IPS-NIHi7 (cell line): Measurements from ENCODE around the gene NUDCD3.
A peak's percentile ranks its signal among the peaks of the same experiment; 100 is the strongest.

Experiments used
- DNase-seq: peaks from one replicate; pipeline ENCODE4 v3.0.0; 2012; ENCODE audit warnings: mixed read lengths; ENCODE audit errors: extremely low spot score

NUDCD3 gene

DNA sequence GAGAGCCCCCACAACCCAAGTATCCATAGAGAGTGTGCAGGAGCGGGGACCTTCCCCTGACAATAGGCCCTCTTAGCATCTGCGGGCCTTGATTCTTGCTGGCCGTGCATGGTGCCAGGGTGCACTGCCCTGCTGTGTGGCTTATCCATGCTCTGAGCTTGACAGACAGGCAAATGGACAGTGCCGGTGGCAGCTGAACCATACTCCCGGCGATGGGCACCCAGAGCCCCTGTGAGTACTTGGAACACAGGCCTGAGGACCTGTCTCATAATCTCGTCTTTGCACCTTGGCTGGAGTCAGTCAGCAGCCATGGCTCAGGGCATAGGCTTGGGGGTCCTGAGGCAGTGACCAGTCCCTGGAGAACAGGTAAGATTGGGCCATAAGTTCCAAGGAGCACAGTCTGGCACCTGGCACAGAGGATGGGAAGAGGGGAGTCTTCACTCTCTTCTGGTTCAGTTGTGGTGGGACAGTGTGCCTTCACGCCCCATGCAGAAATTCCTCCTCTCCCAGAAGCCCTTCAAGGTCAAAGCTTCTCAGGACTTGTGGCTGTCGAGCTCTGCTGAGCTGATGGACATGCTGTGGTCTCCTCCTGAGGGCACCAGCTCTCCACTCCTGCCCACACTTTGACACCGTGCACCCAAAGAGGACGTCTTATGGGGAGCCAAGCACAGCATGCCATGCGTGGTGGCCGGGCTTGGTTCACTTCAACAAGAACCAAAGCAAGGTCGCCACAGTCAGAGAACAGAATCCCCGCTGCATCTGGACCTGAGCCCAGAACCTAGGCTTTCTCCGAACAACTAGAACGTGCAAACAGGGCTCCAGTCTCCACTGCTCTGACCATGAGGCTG is 105.6 kb downstream of the NUDCD3 start:
- DNase-seq, result no peak

DNA sequence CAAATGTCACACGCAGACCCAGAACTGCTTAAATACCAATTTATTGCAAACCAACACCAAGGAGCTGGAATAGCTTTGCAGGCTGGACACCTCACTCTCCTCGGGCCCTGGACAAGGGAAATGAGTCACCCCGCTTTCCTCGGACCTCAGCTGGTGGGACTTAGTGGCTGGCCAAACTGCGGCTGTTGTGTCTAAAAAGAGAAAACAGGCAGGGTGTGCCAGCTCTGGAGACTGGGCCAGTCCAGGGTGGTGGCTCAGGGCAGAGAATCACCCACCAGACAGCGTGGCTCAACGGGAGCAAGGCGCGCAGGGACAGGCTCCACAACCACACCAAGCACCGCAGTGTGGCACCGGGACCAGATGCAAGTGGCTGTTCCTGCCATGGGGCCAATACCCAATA is 106.9 kb downstream of the NUDCD3 start:
- no peak for DNase-seq

DNA sequence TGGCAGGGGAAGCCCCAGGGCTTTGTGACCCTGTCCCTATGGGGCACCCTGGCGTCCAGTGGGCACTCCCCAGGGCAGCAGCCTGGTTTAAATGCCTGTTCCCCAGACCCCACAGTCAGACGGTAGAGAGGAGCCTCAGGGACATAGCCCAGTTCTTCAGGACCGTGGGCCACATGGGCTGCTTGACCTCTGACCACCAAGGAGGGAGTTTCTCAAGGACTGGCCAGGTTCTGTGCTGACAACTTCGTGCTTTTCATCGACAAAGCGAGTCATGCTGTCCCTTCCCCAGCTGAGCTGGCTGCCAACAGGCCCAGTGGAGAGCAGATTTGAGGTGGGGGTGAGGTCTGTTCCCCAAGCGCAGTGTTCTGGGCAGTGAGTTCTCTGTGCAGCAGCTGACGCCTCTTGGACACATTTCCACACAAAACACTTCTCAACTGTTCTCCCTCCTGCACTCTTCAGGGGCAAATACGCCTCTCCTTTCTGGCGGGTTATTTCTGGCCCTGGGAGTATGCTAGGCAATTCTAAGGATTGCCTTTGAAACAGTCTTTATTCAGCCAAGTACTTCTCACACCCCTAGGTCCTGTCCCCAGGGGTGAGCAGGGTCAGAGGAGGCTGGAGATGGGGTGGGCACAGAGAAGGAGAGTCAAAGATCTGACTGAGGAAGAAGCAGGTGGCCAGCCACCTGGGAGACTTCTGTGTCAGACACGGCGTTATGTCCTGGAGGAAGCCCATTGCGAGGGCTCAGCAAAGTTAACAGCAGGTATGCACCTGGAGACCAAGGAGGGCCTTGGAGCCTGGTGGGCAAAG is 107.8 kb downstream of the NUDCD3 start:
- DNase-seq, result no peak

DNA sequence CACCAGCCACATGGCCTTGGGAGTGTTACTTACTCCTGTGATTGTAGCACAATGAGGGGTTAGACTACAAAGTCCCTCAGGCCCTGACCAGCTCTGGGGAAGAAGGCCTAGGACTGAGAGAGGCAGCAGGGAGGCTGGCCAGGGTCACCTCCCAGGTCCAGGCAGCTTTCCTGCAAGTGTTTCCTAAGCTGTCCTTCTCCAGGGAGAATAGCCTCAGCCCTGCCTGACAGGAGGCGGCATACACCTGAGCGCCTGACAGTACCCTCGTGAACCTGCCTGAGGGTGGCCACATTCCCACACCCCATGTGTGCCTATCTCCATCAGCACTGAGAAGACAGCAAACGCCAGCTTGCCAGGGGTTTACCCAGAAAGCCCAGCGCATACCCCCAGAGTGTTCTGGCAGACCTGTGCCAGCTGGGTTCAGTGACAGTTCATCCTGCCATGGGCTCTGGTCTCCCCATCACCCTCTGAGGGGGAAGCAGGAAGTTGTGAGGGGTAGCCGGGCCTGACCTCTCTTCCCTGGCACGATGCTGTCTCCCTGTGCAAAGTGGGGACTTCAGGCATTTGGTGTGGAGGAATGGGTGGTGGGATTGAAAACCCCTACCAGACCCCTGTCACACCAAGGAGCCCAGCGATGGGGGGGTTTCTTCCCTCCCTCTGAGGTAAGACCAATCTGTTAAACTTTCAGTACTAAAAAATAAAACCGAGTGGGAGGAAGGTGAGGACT is 108.8 kb downstream of the NUDCD3 start:
- no peak for DNase-seq

DNA sequence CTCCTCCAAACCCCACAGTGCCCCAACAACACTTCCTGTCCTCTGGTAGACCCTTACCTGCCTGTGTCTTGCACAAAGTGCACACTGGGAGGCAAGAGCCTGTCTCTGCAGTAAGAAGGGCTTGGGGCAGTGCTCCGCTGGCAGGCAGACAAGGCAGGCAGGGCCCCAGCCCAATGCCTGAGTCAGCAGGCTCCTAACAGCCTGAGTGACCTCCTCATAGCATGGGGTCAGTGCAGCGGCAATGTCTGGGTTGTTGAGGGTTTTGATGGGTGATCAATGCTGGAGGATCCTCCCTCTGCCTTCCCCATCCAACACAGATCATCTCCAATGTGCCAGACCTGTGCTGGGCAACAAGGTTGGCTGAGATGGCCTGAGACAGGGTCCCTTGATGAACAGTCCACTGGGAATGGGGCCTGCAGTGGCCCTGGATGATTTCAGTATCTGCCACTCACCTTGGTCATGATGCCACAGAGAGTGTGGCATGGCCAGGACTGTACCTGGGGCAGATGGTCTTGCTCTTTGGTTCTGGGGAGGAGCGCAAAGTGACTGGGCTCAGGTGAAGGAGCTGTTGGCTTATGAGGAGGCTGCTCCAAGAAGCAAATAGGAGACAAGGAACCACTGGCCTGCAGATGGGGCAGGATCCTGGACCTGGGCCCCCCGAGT is 109.5 kb downstream of the NUDCD3 start:
- DNase-seq, result no peak

DNA sequence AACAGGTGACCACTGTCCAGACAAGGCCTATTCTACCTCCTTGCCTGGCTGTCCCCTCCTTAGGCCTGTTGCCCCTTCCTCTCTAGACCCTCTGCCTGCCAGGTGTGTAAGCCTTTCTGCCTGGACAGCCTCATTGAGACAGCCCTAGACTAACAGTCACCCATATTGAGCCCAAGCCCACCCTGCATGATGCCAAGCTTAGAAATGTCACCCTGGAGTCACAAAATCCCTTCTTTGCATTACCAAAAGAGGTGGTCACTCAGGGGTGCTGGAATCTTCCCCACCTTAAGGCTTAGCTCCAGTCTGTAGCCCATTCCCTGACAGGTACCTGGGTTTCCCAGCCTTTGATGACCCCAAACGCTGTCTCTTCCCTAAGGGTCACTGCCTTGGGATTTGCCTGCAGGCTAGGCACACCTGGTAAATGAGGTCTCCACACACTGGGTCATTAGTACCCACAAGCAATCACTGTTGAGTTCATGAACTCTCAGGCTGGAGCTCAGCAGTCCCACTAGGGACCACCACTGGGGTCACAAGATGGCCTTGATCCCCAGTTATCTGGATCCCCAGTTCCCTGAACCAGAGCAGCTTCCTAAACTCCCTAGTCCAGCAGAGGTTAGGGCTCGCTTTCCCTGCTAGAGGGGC is 110.1 kb downstream of the NUDCD3 start:
- no peak for DNase-seq

DNA sequence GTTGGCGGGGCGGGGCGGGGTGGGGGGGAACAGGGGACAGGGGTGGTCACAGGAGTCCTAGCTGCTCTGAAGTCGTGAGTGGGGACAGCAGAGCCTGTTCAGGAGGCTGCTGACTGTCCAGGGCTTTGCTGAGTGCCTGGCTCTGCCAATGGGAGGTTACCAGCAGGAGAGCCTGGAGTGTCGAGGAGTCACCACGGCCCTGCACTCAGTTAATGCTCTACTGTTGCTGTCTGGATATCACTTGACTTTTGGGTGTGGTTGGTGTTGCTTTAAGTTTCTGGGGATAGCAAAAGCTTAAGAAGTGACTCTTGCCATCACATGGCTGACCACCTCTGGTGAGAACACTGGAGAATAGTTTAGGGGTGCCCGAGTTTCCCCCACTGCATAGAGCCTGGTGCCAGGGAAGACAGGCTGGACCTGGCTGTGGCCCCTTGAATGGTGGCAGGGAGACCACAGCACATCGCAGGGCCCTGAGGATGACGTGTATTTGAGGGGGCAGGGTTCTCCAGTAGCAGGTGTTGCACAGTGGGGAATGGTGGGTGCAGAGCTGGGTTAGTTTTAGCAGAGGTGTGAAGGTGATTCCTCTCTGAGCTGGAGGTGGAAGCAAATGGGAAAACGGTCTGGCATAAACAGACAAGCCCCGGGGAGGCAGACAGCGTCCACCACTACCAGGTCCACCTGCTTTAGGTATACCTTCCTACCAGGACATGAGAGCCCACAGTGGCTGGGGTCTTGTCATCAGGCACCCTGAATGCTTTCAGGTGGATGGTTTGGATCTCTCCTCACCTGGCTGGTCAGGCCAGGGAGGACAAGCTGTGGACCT is 110.9 kb downstream of the NUDCD3 start:
- DNase-seq, result no peak

DNA sequence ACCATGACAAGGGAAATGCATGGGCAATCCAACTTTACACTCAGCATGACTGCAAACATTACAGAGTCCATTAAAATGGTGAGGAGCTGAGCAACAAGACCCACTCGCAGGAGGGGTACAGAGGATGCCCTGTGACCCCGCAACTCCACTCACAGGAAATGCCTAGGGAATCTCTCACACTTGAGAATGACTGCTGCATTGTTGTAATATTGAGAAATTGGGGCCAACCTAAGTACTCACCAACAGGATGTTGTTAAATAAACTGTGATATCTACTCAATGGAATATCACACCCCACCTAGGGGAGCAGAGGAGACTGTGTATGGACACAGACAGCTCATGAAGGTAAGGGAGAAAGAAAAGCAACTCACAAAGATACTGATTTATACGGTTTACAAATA is 111.7 kb downstream of the NUDCD3 start:
- no peak for DNase-seq

DNA sequence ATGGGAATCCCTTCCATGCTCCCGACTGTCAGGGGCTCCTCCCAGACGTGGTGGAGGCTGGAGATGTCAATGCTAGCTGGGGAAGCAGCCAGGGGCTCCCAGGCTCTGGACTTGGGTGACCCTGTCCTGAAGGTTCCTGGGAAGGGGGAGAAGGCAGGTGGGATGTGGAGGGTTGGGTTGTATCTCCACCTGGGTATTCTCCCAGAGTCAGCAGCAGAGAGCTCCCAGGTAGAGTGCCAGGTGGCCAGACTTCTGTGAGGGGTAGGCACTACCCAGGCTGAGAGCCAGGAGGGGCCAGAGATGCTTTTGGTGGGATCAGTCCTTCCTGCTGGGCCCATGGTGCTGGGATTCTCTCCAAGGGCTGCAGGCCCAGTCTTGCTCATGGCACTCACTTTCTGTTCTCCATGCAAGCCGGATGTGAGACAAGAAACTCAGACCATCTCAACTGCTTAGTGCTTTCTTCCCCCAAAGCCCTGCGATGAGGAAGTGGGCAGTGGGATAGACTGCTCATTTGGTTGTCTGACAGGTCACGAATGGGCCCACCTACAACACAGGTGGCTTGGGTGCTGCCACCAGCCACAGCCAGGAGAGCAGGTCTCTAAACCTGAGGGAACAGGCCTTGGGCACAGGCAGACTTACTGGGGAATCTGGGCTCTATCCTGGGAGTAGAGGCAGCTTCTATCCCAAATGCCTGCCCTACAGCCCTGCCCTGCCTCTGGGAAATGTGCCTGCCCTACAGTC is 112.6 kb downstream of the NUDCD3 start:
- DNase-seq, result no peak

DNA sequence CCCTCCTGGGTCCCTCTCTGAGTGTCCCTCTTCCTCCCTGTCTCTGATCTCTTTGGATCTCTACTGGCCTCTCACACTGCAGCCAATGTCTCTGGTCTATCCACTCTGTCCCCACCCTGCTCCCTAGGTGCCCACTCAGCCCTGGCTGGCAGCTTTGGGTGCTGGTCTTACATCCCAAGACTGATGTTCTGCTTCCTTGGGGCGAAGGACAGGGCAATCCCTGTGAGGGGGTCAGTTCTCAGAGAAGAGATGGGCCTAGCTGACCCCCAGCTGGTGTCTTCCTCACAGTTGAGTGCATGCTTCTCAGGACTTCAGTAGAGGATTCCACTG is 113.4 kb downstream of the NUDCD3 start:
- DNase-seq, result no peak

DNA sequence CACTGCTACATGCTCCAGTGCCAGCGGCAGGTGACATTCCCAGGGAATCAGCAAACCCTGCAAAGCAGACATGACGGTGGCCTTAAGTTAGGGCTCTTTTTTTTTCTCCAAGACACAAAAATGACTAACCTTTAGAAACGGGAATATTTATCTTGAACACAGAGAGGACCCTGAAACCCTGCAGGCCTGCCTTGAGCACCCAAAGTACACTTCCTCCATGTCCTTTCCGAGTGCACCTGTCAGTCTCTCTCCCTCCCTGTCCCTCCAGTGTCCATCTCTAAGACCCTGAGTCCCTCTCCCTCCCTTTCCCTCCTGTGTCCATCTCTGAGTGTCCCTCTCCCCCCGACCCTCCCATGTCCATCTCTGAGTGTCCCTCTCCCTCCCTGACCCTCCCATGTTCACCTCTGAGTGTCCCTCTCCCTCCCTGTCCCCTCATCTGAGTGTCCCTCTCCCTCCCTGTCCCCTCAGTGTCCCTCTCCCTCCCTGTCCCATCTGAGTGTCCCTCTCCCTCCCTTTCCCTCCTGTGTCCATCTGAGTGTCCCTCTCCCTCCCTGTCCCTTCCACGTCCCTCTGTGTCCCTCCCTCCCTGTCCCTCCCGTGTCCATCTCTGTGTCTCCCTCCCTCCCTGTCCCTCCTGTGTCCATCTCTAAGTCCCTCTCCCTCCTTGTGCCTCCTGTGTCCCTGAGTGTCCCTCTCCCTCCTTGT is 113.9 kb downstream of the NUDCD3 start:
- DNase-seq, result no peak

DNA sequence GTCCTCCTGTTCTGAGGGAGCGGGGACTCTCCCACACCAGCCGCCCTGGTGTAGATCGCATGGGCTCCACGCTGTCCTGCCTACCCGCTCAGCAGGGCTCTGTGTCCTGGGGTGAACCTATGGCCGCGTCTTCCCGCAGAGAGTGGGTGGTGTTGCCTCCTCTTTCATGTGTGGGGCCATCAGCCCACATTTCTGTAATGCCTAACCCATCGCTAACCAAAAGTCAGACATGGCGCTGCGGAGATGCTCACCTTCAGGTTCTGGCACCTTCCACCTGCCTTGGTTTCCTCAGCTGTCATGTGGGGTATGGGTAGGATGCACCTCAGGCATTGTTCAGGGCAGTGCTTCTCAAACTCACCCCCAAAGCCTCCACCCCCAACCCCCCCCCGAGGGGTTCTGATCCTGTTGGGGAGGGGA is 114.5 kb downstream of the NUDCD3 start:
- peak; percentile 8 for DNase-seq

DNA sequence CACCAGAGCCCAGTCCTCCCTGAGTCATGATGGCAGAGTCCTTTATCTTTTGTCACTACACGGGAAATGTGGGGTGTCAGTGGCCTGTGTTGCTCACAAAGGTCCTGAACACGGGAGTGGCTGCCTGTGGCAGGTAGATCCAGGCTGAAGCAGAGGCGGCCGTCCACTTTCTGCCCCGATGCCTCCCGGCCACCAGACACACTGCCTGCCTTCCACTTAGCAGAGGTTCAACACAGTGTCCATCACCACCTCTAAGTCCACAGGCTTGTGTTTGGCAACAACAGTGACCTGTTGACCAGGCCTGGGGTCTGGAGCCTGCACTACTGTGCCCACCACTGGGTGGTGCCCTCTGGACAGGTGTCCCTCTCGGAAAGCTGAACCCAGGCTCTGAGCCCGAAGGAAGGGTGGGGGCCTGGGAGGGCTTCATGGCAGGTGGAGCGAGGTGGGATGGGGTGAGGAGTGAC is 115.2 kb downstream of the NUDCD3 start:
- DNase-seq, result peak; percentile 73

DNA sequence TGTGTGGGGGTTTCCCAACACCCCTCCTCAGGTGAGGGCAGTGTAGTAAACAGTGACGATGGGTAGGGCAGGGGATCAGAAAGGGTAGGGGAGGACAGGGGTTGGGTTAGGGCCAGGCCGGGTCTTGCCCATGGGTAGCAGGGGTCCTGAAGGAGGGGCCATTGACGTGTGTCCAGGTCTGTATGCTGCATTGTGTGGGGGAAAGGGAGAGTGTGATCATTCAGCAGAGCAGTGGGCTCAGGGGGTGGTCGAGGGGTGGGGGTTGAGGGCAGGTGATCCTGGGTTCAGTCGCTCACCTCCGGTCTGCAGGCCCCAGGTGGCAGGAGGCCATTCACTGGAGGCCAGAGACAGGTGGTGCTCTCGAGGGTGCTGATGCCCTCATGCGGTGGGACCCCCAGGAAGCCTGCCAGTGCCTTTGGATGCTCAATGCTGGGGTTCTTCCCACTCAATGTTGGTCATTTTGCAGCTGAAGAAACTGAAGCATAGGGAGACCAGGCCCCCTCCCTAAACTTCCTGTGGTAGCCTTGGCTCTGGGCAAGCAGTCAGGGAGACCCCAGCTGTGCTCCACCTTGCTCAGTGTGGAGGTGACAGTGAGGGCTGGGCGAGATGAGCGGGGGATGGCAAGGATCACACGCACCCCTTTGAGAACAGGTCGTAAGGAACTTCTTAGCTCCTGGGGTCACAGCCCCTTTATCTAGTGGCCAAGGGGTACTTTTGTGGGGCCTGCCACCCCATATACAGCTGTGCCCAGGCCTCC is 116.3 kb downstream of the NUDCD3 start:
- peak; percentile 5 for DNase-seq

DNA sequence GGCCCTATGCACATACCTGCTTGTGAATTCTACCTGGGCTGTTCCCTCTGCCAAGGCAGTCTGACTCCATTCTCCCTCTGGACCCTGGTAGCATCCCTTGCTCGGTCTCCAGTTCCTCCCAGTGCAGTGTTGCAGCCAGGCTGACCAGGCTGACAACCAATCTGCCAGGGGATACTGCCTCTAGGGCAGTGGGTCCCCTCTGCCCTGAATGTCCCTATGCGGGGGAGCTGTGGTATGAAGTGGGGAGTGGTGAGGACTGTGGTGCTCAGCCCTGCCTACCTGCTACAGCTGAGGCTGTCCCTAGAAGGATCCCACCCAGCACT is 117.1 kb downstream of the NUDCD3 start:
- DNase-seq, result peak; percentile 7

DNA sequence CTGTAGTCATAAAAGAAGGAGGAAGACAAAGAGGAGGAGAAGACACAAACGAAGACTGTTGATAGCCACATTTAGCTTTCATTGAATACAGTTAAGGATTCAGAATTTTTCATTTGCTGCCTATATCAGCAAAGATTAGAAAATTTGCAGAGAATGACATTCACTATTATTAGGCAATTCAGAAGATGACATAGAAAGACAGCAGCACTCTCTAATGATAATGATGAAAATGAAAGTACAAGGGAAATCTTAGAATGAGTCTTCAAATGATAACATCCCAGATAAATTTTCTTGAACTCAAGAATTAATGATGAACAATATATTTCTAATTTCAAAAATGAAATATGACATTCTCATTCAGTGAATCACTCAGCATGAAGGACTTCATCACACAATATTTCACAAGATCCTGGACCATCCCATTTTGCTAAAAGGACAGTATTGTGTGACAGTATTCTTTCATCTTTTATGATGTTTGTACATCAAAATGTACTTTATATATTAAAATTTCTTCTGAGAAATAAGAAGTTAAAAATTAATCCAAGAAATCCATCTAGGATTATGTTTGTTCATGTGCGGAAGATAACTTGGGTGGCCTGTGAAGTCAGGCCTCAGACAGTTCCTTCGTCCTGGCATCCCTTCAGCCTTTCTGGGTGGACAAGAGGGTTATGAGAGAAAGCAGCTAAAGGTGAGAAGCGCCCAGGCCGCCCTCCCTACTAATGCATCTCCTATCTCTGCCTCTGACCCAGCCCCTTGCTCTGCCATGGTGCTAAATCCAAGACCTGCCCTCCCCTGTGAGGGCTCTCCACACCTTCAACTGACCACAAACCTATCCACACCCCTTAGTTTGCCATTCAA is 117.7 kb downstream of the NUDCD3 start:
- no peak for DNase-seq

DNA sequence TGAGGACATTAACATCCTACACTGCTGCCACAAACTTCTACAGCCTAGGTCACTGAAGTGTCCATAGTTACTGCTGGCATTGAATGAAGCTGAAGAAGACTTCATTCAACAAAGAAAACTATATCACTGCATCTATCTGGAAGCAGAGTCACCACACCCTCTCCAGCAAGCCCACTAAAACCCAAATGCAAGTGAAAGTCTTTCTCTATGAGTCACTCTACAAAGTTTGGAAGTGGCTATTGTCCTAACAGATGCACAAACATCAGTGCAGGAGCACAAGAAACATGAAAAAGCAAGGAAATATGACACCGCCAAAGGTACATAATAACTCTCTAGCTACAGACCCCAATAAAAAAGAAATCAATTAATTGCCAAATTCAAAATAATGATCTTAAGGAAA is 121.6 kb downstream of the NUDCD3 start:
- DNase-seq, result peak; percentile 7

DNA sequence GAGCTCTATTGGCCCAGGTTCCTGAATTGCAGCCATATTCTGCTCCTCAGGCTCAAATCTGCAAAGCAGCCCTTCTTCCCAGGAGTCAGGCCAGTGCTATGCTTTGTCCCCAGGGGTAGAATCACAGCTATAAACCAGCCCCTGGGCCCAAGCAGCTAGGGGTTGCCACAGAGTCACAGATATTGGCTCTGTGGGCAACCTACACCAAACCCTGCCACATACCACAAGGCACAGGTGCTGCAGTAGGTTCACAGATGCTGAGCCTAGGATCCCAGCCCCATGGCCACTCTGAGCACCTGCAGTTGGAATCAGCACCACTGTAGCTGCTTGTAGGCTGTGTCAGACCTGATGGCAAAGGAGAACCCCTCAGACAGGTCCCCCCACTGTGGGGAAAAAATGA is 122.0 kb downstream of the NUDCD3 start:
- no peak for DNase-seq
